Measurements from ENCODE around the gene IYD. TPM values are rescaled to one million over a fixed set of nuclear protein-coding genes. Genes with fewer than 3 reads are reported as not detected.

The IYD gene
- polyA plus RNA-seq, 1 of the 3 experiments (the other 2 are of a cell fraction), result not detected

DNA sequence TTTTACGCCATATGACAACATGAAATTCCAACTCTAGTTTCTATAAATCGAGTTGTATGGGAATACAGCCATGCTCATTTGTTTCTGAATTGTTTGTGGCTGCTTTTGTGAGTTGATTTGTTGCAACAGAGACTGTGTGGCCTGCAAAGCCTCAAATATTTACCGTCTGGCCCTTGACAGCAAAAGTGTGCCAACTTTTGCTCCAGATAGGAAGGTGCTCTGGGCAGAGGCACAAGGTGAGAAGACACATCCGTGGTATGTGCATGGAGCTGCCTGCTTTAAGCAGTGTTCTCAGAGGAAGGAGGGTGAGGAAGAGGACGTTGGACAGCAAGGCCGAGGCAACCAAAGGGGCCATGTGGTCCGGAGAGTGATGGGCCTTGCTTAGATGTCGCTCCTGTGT is 57.4 kb downstream of the IYD start:
- Histone ChIP-seq H3K27ac (ENCODE audit: low read depth in 2 of 2, low read length in 1 of 2) (no peak overlapping the region), H3K4me1 (ENCODE audit: control insufficient read depth in 1 of 2, insufficient read depth in 2 of 2, low read depth in 1 of 2, low read length in 1 of 2) (no peaks in the 10 kb centered on the region), H3K4me2 (no peak overlapping the region), H3K79me2 (ENCODE audit: insufficient read depth) (no peaks in the 10 kb centered on the region), H3K9me3 (no peaks in the 10 kb centered on the region), H3K9ac (no peak overlapping the region), H2AFZ (ENCODE audit: low read depth) (no peak overlapping the region), H3K27me3 (ENCODE audit: insufficient read depth) (no peaks in the 10 kb centered on the region), H3K9me2 (no peaks in the 10 kb centered on the region), H3K4me3 (ENCODE audit: low read depth in 2 of 2, low read length in 1 of 2) (no peak overlapping the region), H4K20me1 (ENCODE audit: insufficient read depth) (no peaks in the 10 kb centered on the region), H3K36me3 (replicated peaks in 1 of 2; ENCODE audit: control insufficient read depth in 1 of 2, insufficient read depth in 2 of 2, low read length in 1 of 2) (no peaks in the 10 kb centered on the region), H3F3A (replicated peaks; ENCODE audit: insufficient read depth) (no peaks in the 10 kb centered on the region)
- TF ChIP-seq GATA2 (CRISPR knock-in tag; IDR thresholded peaks at IDR 0.05) (no peak), EP300 (IDR thresholded peaks at IDR 0.05; ENCODE audit: borderline replicate concordance in 1 of 2, low read depth in 1 of 2, low read length in 1 of 2) (no peak), FOXJ3 (CRISPR knock-in tag; IDR thresholded peaks at IDR 0.05) (no peak), TCF12 (IDR thresholded peaks at IDR 0.05) (no peak), MEF2A (IDR thresholded peaks at IDR 0.05; ENCODE audit: borderline replicate concordance, low read depth) (no peak), JUND (IDR thresholded peaks at IDR 0.05) (no peak), RXRA (IDR thresholded peaks at IDR 0.05; ENCODE audit: borderline replicate concordance, low read depth) (no peak), FOSL2 (IDR thresholded peaks at IDR 0.05; ENCODE audit: borderline replicate concordance, low read depth) (no peak), FOXM1 (IDR thresholded peaks at IDR 0.05; ENCODE audit: low read depth) (no peak), CHD2 (IDR thresholded peaks at IDR 0.05; ENCODE audit: low read length, partially characterized antibody) (no peak), RAD21 (IDR thresholded peaks at IDR 0.05; ENCODE audit: low read length) (no peak), ELF1 (IDR thresholded peaks at IDR 0.05) (no peak), NRF1 (IDR thresholded peaks at IDR 0.05; ENCODE audit: low read depth, low read length) (no peak), YY1 (IDR thresholded peaks at IDR 0.05; ENCODE audit: low read depth) (no peak), MXI1 (IDR thresholded peaks at IDR 0.05; ENCODE audit: low read depth, low read length) (no peak)
- TF ChIP-seq, protein P1, sequence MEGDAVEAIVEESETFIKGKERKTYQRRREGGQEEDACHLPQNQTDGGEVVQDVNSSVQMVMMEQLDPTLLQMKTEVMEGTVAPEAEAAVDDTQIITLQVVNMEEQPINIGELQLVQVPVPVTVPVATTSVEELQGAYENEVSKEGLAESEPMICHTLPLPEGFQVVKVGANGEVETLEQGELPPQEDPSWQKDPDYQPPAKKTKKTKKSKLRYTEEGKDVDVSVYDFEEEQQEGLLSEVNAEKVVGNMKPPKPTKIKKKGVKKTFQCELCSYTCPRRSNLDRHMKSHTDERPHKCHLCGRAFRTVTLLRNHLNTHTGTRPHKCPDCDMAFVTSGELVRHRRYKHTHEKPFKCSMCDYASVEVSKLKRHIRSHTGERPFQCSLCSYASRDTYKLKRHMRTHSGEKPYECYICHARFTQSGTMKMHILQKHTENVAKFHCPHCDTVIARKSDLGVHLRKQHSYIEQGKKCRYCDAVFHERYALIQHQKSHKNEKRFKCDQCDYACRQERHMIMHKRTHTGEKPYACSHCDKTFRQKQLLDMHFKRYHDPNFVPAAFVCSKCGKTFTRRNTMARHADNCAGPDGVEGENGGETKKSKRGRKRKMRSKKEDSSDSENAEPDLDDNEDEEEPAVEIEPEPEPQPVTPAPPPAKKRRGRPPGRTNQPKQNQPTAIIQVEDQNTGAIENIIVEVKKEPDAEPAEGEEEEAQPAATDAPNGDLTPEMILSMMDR (IDR thresholded peaks at IDR 0.05), result no peak
- TF ChIP-seq, protein P2, sequence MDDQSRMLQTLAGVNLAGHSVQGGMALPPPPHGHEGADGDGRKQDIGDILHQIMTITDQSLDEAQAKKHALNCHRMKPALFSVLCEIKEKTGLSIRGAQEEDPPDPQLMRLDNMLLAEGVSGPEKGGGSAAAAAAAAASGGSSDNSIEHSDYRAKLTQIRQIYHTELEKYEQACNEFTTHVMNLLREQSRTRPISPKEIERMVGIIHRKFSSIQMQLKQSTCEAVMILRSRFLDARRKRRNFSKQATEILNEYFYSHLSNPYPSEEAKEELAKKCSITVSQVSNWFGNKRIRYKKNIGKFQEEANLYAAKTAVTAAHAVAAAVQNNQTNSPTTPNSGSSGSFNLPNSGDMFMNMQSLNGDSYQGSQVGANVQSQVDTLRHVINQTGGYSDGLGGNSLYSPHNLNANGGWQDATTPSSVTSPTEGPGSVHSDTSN (IDR thresholded peaks at IDR 0.05), result no peak
- TF ChIP-seq, protein P3, sequence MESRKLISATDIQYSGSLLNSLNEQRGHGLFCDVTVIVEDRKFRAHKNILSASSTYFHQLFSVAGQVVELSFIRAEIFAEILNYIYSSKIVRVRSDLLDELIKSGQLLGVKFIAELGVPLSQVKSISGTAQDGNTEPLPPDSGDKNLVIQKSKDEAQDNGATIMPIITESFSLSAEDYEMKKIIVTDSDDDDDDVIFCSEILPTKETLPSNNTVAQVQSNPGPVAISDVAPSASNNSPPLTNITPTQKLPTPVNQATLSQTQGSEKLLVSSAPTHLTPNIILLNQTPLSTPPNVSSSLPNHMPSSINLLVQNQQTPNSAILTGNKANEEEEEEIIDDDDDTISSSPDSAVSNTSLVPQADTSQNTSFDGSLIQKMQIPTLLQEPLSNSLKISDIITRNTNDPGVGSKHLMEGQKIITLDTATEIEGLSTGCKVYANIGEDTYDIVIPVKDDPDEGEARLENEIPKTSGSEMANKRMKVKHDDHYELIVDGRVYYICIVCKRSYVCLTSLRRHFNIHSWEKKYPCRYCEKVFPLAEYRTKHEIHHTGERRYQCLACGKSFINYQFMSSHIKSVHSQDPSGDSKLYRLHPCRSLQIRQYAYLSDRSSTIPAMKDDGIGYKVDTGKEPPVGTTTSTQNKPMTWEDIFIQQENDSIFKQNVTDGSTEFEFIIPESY (IDR thresholded peaks at IDR 0.05; ENCODE audit: borderline replicate concordance, low read depth), result no peak
- TF ChIP-seq, protein P4, sequence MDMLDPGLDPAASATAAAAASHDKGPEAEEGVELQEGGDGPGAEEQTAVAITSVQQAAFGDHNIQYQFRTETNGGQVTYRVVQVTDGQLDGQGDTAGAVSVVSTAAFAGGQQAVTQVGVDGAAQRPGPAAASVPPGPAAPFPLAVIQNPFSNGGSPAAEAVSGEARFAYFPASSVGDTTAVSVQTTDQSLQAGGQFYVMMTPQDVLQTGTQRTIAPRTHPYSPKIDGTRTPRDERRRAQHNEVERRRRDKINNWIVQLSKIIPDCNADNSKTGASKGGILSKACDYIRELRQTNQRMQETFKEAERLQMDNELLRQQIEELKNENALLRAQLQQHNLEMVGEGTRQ (IDR thresholded peaks at IDR 0.05; ENCODE audit: borderline replicate concordance, low read depth, low read length), result no peak
- TF ChIP-seq, protein P5, sequence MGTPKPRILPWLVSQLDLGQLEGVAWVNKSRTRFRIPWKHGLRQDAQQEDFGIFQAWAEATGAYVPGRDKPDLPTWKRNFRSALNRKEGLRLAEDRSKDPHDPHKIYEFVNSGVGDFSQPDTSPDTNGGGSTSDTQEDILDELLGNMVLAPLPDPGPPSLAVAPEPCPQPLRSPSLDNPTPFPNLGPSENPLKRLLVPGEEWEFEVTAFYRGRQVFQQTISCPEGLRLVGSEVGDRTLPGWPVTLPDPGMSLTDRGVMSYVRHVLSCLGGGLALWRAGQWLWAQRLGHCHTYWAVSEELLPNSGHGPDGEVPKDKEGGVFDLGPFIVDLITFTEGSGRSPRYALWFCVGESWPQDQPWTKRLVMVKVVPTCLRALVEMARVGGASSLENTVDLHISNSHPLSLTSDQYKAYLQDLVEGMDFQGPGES (IDR thresholded peaks at IDR 0.05; ENCODE audit: low read depth, low read length), result no peak
- no peak for DNase-seq
- WGBS (ENCODE audit: low lambda C conversion rate), result 14% methylated on average over 8 of the region's 8 CpGs
- ChIA-PET POLR2A (no interaction called here), CTCF (interaction anchor here (0.8 to 1.2 kb wide), 2 partner anchors 350 to 389 kb away, joined by 3 to 4 read pairs; no protein-coding TSS in a partner anchor)
